ENCODE data around the gene TMUB2. TPM values are rescaled to one million over a fixed set of nuclear protein-coding genes. Genes with fewer than 3 reads are reported as not detected.

TMUB2 gene
- total and polyA plus RNA-seq, 3 donors from 2014 or later: 60.0 to 76.7 (median 63.1) TPM

DNA sequence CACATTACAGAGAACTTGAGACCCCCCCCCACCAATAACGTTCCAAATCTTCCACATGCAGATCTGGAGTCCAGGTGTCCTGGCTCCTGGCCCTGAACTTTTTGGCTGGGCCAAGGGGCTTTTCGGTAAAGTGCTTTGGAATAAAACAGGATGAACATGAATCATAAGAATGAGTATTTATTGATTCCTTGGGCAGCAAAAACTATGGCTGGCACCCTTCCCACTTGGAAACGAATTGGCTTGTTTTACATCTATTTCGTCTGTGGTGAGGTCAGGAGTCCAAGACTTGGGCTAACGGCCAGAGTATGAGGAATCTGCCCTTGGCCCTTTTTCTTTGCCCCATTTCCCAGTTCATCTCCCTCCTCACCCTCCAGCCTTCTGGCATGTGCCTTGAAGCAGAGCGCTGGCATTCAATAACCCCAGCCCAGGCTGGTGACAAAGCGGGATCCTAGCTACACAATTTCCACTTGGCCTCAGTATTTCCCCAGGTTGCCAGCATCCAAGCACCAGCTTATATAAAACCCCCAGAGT is 36.8 kb downstream of the TMUB2 start:
- TF ChIP-seq CTCF (IDR thresholded peaks at IDR 0.05) (no peak), POLR2A (IDR thresholded peaks at IDR 0.05) (no peak)
- Histone ChIP-seq H3K27me3 (no peaks in the 10 kb centered on the region), H3K4me3 (no peak overlapping the region), H3K9me3 (no peaks in the 10 kb centered on the region), H3K36me3 (ENCODE audit: low read depth, missing control alignments) (no peaks in the 10 kb centered on the region), H3K4me1 (peaks cover 20% of the 10 kb centered on the region), H3K27ac (peak overlapping the region; percentile 91 to 99)
- DNase-seq: peak; percentile 66
- intact Hi-C loops (cut with DNase I; ENCODE audit: low total_unique reads): loop anchor here (5.0 kb wide), 1 partner anchor 99 kb away; the partner anchor contains the start of gene SLC25A39
- WGBS, 2 donors: 30 to 31% methylated on average over 7 of the region's 7 CpGs

GRCh38 chr17:44229090-44229489 is 42.3 kb downstream of the TMUB2 start:
- Histone ChIP-seq H3K36me3 (ENCODE audit: low read depth, missing control alignments) (no peaks in the 10 kb centered on the region), H3K9me3 (no peaks in the 10 kb centered on the region), H3K4me3 (no peak overlapping the region), H3K27me3 (no peaks in the 10 kb centered on the region), H3K4me1 (no peaks in the 10 kb centered on the region), H3K27ac (no peak overlapping the region)
- DNase-seq: no peak
- TF ChIP-seq CTCF (IDR thresholded peaks at IDR 0.05) (no peak), POLR2A (IDR thresholded peaks at IDR 0.05) (no peak)
- intact Hi-C loops (cut with DNase I; ENCODE audit: low total_unique reads): no loop called here
- 71 to 90% methylated on average over 2 to 6 of the region's 6 CpGs for WGBS, 2 donors

DNA sequence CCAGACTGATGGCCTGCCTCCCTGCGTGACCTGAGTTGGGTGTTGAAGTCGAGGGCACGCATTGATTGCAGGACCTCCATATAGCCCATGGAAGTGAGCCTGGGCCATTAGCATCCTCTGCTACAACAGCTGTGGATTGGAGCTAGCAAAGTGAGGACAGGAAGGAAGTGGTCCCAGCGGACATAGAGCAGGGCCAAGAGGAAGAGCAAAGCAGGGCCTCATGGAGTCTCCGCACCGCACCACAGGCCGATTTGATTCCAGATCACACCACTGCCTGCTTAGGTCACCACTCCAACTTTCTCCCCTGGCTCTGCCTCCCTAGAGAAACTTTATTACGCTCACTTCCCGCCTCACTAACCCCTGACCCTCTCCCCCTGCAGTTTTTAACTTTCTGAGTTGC is 43.4 kb downstream of the TMUB2 start:
- DNase-seq: no peak
- Histone ChIP-seq H3K4me1 (peaks cover 6% of the 10 kb centered on the region), H3K4me3 (no peak overlapping the region), H3K9me3 (no peaks in the 10 kb centered on the region), H3K27me3 (no peaks in the 10 kb centered on the region), H3K27ac (no peak overlapping the region), H3K36me3 (ENCODE audit: low read depth, missing control alignments) (no peaks in the 10 kb centered on the region)
- TF ChIP-seq POLR2A (IDR thresholded peaks at IDR 0.05): no peak
- TF ChIP-seq CTCF (IDR thresholded peaks at IDR 0.05): no peak
- intact Hi-C loops (cut with DNase I; ENCODE audit: low total_unique reads): no loop called here
- WGBS, 2 donors: 84 to 85% methylated on average over 9 of the region's 9 CpGs

GRCh38 chr17:44232061-44232460 is 45.3 kb downstream of the TMUB2 start:
- intact Hi-C loops (cut with DNase I; ENCODE audit: low total_unique reads): no loop called here
- TF ChIP-seq POLR2A (IDR thresholded peaks at IDR 0.05) (no peak), CTCF (IDR thresholded peaks at IDR 0.05) (no peak)
- H3K4me1 ChIP-seq: peaks cover 9% of the 10 kb centered on the region
- H3K27ac ChIP-seq: no peak overlapping the region
- H3K27me3 ChIP-seq: no peaks in the 10 kb centered on the region
- no peaks in the 10 kb centered on the region for H3K9me3 ChIP-seq
- no peak for DNase-seq
- no peak overlapping the region for H3K4me3 ChIP-seq
- WGBS, 2 donors: 95% methylated on average over 7 of the region's 7 CpGs
- H3K36me3 ChIP-seq (ENCODE audit: low read depth, missing control alignments): no peaks in the 10 kb centered on the region

DNA sequence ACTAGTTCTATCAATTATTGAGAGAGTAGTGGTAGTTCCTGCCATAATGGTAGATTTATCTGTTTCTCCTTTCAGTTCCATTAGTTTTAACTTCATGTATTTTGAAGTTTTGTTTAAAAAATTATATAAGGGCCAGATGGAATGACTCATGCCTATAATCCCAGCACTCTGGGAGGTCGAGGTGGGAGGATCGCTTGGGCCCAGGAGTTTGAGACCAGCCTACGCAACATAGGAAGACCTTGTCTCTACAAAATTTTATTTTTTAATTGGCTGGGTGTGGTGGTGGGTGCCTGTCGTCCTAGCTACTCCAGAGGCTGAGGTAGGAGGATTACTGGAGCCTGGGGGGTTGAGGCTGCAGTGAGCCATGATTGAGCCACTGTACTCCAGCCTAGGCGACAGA is 46.8 kb downstream of the TMUB2 start:
- TF ChIP-seq POLR2A (IDR thresholded peaks at IDR 0.05) (no peak), CTCF (IDR thresholded peaks at IDR 0.05) (no peak)
- no peaks in the 10 kb centered on the region for H3K9me3 ChIP-seq
- intact Hi-C loops (cut with DNase I; ENCODE audit: low total_unique reads): no loop called here
- no peaks in the 10 kb centered on the region for H3K36me3 ChIP-seq (ENCODE audit: low read depth, missing control alignments)
- no peak for DNase-seq
- WGBS, 2 donors: 82 to 88% methylated on average over 5 of the region's 5 CpGs
- H3K27me3 ChIP-seq: no peaks in the 10 kb centered on the region
- peaks cover 9% of the 10 kb centered on the region for H3K4me1 ChIP-seq
- no peak overlapping the region for H3K27ac ChIP-seq
- H3K4me3 ChIP-seq: no peak overlapping the region

All from testis (tissue), 3 donors.